ENCODE measurements around the gene GABRG3. TPM values are rescaled to one million over a fixed set of nuclear protein-coding genes. Genes with fewer than 3 reads are reported as not detected.

GABRG3 gene
- total and polyA plus RNA-seq, 4 donors: 0.02 to 0.19 TPM; not detected in 2

GRCh38 chr15:27244047-27244446 is 273.1 kb downstream of the GABRG3 start (continued):
- no peak for TF ChIP-seq REST (IDR thresholded peaks at IDR 0.05)
- no peak for TF ChIP-seq TAF1 (conservative IDR thresholded peaks at IDR 0.05)
- TF ChIP-seq SP1 (IDR thresholded peaks at IDR 0.05): no peak
- TF ChIP-seq ATF3 (IDR thresholded peaks at IDR 0.05): no peak
- TF ChIP-seq EGR1 (IDR thresholded peaks at IDR 0.05; ENCODE audit: low read depth in 2 of 2): no peak
- no peak for TF ChIP-seq HNF4A (conservative IDR thresholded peaks at IDR 0.05)
- no peak for TF ChIP-seq YY1 (IDR thresholded peaks at IDR 0.05)

GRCh38 chr15:27248251-27248650 is 277.3 kb downstream of the GABRG3 start:
- no peaks in the 10 kb centered on the region for H3K36me3 ChIP-seq (ENCODE audit: control insufficient read depth in 4 of 4, insufficient read depth in 3 of 4, low read depth in 1 of 4, low read length in 3 of 4)
- H3K27me3 ChIP-seq (ENCODE audit: control insufficient read depth in 4 of 4, insufficient read depth in 4 of 4, low read length in 3 of 4): peaks cover 0 to 6% (median 2%) of the 10 kb centered on the region in 4 donors
- H3K4me1 ChIP-seq (ENCODE audit: control insufficient read depth in 4 of 4, insufficient read depth in 4 of 4, low read length in 3 of 4): no peaks in the 10 kb centered on the region
- WGBS: 81% methylated on average over 3 of the region's 3 CpGs
- no peak overlapping the region for H3K9ac ChIP-seq (ENCODE audit: low read depth in 1 of 2, low read length in 2 of 2)
- H3K27ac ChIP-seq (ENCODE audit: low read depth in 1 of 2, low read length in 2 of 2): no peak overlapping the region
- no peaks in the 10 kb centered on the region for H3K9me3 ChIP-seq (ENCODE audit: control insufficient read depth in 4 of 4, low read length in 3 of 4)
- TF ChIP-seq ATF3 (IDR thresholded peaks at IDR 0.05) (no peak), HNF4A (conservative IDR thresholded peaks at IDR 0.05) (no peak), TAF1 (conservative IDR thresholded peaks at IDR 0.05) (no peak), YY1 (IDR thresholded peaks at IDR 0.05) (no peak), RAD21 (IDR thresholded peaks at IDR 0.05) (no peak), ZBTB33 (IDR thresholded peaks at IDR 0.05) (no peak), SP1 (IDR thresholded peaks at IDR 0.05) (no peak)
- no peak overlapping the region for H3K4me3 ChIP-seq (ENCODE audit: low read depth in 1 of 3, low read length in 3 of 3)
- no peak for DNase-seq (ENCODE audit: low spot score)

- no peak overlapping the region for H3K9ac ChIP-seq (ENCODE audit: low read depth in 1 of 2, low read length in 2 of 2)
These were observed 278.2 kb downstream of the GABRG3 start for GRCh38 chr15:27249046-27249759.

More at GRCh38 chr15:27249046-27249759, 278.2 kb downstream of the GABRG3 start:
- Histone ChIP-seq H3K36me3 (ENCODE audit: control insufficient read depth in 4 of 4, insufficient read depth in 3 of 4, low read depth in 1 of 4, low read length in 3 of 4) (no peaks in the 10 kb centered on the region), H3K27me3 (ENCODE audit: control insufficient read depth in 4 of 4, insufficient read depth in 4 of 4, low read length in 3 of 4) (peaks cover 0 to 6% (median under 1%) of the 10 kb centered on the region in 4 donors), H3K4me3 (ENCODE audit: low read depth in 1 of 3, low read length in 3 of 3) (no peak overlapping the region), H3K9me3 (ENCODE audit: control insufficient read depth in 4 of 4, low read length in 3 of 4) (no peaks in the 10 kb centered on the region), H3K27ac (ENCODE audit: low read depth in 1 of 2, low read length in 2 of 2) (no peak overlapping the region), H3K4me1 (ENCODE audit: control insufficient read depth in 4 of 4, insufficient read depth in 4 of 4, low read length in 3 of 4) (no peaks in the 10 kb centered on the region)
- no peak for DNase-seq (ENCODE audit: low spot score)
- TF ChIP-seq RXRA (IDR thresholded peaks at IDR 0.05): no peak
- no peak for TF ChIP-seq FOXA1 (IDR thresholded peaks at IDR 0.05)
- TF ChIP-seq EGR1 (IDR thresholded peaks at IDR 0.05; ENCODE audit: low read depth in 2 of 2): no peak
- no peak for TF ChIP-seq JUND (IDR thresholded peaks at IDR 0.05)
- TF ChIP-seq ZBTB33 (IDR thresholded peaks at IDR 0.05): no peak
- TF ChIP-seq HNF4A (conservative IDR thresholded peaks at IDR 0.05): no peak
- no peak for TF ChIP-seq YY1 (IDR thresholded peaks at IDR 0.05)
- TF ChIP-seq SP1 (IDR thresholded peaks at IDR 0.05): no peak
- no peak for TF ChIP-seq ATF3 (IDR thresholded peaks at IDR 0.05)
- no peak for TF ChIP-seq NR2F2 (IDR thresholded peaks at IDR 0.05)
- 88% methylated on average over 23 of the region's 23 CpGs for WGBS

Measured in liver (tissue), 9 donors.